Left forelimb (tissue), 1 donor: Measurements from ENCODE around the gene LGALS3.

ENCODE experiments used
- DNase-seq: peaks from one replicate; pipeline ENCODE4 v3.0.0-alpha.2; 2018; ENCODE audit warnings: low spot score

LGALS3 gene

GRCh38 chr14:55130196-55130550, 1.1 kb downstream of the LGALS3 start:
- no peak for DNase-seq

- DNase-seq = no peak
These were observed 2.5 kb downstream of the LGALS3 start for GRCh38 chr14:55131370-55132137.

- no peak for DNase-seq
These were observed 4.4 kb downstream of the LGALS3 start for GRCh38 chr14:55133416-55133815.

- DNase-seq = no peak
These were observed 7.2 kb downstream of the LGALS3 start for GRCh38 chr14:55136241-55136640.

GRCh38 chr14:55136885-55137786, 8.1 kb downstream of the LGALS3 start:
- DNase-seq = peak; percentile 80

- DNase-seq = no peak
These were observed 9.0 kb downstream of the LGALS3 start for GRCh38 chr14:55138091-55138490.

GRCh38 chr14:55139141-55139540, 10.1 kb downstream of the LGALS3 start:
- DNase-seq = no peak

GRCh38 chr14:55139696-55140509, 10.9 kb downstream of the LGALS3 start:
- DNase-seq = no peak

GRCh38 chr14:55141825-55142224, 12.8 kb downstream of the LGALS3 start:
- no peak for DNase-seq

- DNase-seq = no peak
These were observed 13.4 kb downstream of the LGALS3 start for GRCh38 chr14:55142466-55142865.

GRCh38 chr14:55146425-55146824, 17.4 kb downstream of the LGALS3 start:
- DNase-seq = no peak

GRCh38 chr14:55151601-55152000, 22.5 kb downstream of the LGALS3 start:
- DNase-seq = no peak

GRCh38 chr14:55152052-55152753, 23.2 kb downstream of the LGALS3 start:
- no peak for DNase-seq

GRCh38 chr14:55153951-55154350, 24.9 kb downstream of the LGALS3 start:
- DNase-seq = no peak

- DNase-seq = no peak
These were observed 28.0 kb downstream of the LGALS3 start for GRCh38 chr14:55157080-55157479.

GRCh38 chr14:55158412-55158811, 29.4 kb downstream of the LGALS3 start:
- DNase-seq = no peak

- no peak for DNase-seq
These were observed 31.9 kb downstream of the LGALS3 start for GRCh38 chr14:55160989-55161388.

- DNase-seq = no peak
These were observed 41.5 kb downstream of the LGALS3 start for GRCh38 chr14:55170526-55170925.

- no peak for DNase-seq
These were observed 51.0 kb downstream of the LGALS3 start for GRCh38 chr14:55180006-55180405.

GRCh38 chr14:55180434-55180833, 51.4 kb downstream of the LGALS3 start:
- DNase-seq = no peak

GRCh38 chr14:55188686-55189295, 59.7 kb downstream of the LGALS3 start:
- no peak for DNase-seq

- DNase-seq = no peak
These were observed 61.8 kb downstream of the LGALS3 start for GRCh38 chr14:55190906-55191202.
